Right lobe of liver (tissue), 6 donors: ENCODE data around the gene TNK1. TPM values are rescaled to one million over a fixed set of nuclear protein-coding genes. Genes with fewer than 3 reads are reported as not detected.
A peak's percentile ranks its signal among the peaks of the same experiment; 100 is the strongest.

Experiments used
- ATAC-seq, 4 donors: fragments of 200-7000 bp; cut with Tn5 transposase; one replicate each; pipeline ENCODE4 v1.9.1; 2020; ENCODE audit warnings: mild to moderate bottlenecking in 4 of 4, moderate library complexity in 4 of 4
- DNase-seq, 3 donors: peaks; one replicate each; pipeline ENCODE4 v3.0.0-alpha.2; 2020
- H3K27ac ChIP-seq, 3 donors: fragments of 200-600 bp; one replicate each; pipeline ENCODE4 v1.8.0; 2022
- H3K27me3 ChIP-seq, 2 donors: fragments of 200-600 bp; one replicate each; pipeline ENCODE4 v1.8.0; 2022
- H3K36me3 ChIP-seq, 4 donors: fragments of 200-600 bp; sonication (generic) in 1 of 4; one replicate each; pipeline versions ENCODE4 v1.5.1 to v1.8.0; 2017 to 2022; ENCODE audit warnings: control low read depth in 1 of 4
- H3K4me1 ChIP-seq, 4 donors: fragments of 200-600 bp; sonication (generic) in 1 of 4; one replicate each; pipeline versions ENCODE4 v1.5.1 to v1.8.0; 2017 to 2022; ENCODE audit warnings: control low read depth in 1 of 4
- H3K4me3 ChIP-seq, 3 donors: fragments of 200-600 bp; one replicate each; pipeline ENCODE4 v1.8.0; 2022
- H3K9me3 ChIP-seq, 4 donors: fragments of 200-600 bp; sonication (generic) in 1 of 4; one replicate each; pipeline versions ENCODE4 v1.5.1 to v1.8.0; 2017 to 2022; ENCODE audit warnings: control low read depth in 1 of 4
- POLR2A ChIP-seq: fragments of 450-650 bp; IDR thresholded peaks from one replicate; pipeline ENCODE4 v1.6.1; 2017; ENCODE audit warnings: antibody characterized with exemption, mild to moderate bottlenecking
- WGBS: methylation state at CpG from one replicate; pipeline ENCODE4 v1.1.6; 2018; ENCODE audit warnings: low coverage, low lambda C conversion rate; ENCODE audit not compliant: insufficient coverage; ENCODE audit errors: missing lambda C conversion rate; 5-methylcytosine and 5-hydroxymethylcytosine counted together
- intact Hi-C, 2 donors: fragments of 100-400 bp; cut with DNase I; formaldehyde crosslinking; loops; one replicate each; pipeline versions ENCODE4 v1.11.2 to v1.14.1; 2022
- total RNA-seq, 6 experiments: library from RNA; depleted of rRNA in 2 of 6; stranded (reverse); fragments of >200 nt in 2 of 6; fragmentation: NEBNext Ultra II Directional in 3 of 6; extraction: Animal tissue kit (Norgen Biotek cat#: 25700) in 3 of 6; gene quantifications; one replicate each; pipeline versions ENCODE4 v1.1.0 to v1.2.4, GENCODE V29; 2016 to 2023
- TF ChIP-seq, protein P1 (sequence below), 4 donors: fragments of 200-600 bp in 3 of 4; fragments of 450-650 bp in 1 of 4; IDR thresholded peaks; one replicate each; pipeline versions ENCODE4 v1.5.1 to v1.8.0; 2016 to 2022; ENCODE audit warnings: antibody characterized with exemption in 4 of 4, mild to moderate bottlenecking in 2 of 4
- donor health status: DM: no; HTN: yes; CAD: no.
- donor health status: DM: no; HTN: no; CAD: no.
- donor health status: DM: no; HTN: no; CAD: no.
- donor health status: DM: no; HTN: yes; CAD: no.
- donor health status: DM: no; HTN: yes; CAD: no.

TNK1 gene
- total RNA-seq, 6 experiments from 2014 or later, result 2.9 to 5.1 (median 4.0) TPM

- Histone ChIP-seq H3K9me3 (no peaks in the 10 kb centered on the region), H3K27ac (peak within 1 kb of the TSS; percentile 93 to 98 (median 97)), H3K4me1 (peaks cover 0 to 26% (median 7%) of the 10 kb centered on the region in 4 donors), H3K27me3 (no peaks in the 10 kb centered on the region), H3K4me3 (peak within 1 kb of the TSS; percentile 71 to 96 (median 86)), H3K36me3 (no peaks in the 10 kb centered on the region)
- TF ChIP-seq POLR2A, result peak; percentile 73
- TF ChIP-seq, protein P1, sequence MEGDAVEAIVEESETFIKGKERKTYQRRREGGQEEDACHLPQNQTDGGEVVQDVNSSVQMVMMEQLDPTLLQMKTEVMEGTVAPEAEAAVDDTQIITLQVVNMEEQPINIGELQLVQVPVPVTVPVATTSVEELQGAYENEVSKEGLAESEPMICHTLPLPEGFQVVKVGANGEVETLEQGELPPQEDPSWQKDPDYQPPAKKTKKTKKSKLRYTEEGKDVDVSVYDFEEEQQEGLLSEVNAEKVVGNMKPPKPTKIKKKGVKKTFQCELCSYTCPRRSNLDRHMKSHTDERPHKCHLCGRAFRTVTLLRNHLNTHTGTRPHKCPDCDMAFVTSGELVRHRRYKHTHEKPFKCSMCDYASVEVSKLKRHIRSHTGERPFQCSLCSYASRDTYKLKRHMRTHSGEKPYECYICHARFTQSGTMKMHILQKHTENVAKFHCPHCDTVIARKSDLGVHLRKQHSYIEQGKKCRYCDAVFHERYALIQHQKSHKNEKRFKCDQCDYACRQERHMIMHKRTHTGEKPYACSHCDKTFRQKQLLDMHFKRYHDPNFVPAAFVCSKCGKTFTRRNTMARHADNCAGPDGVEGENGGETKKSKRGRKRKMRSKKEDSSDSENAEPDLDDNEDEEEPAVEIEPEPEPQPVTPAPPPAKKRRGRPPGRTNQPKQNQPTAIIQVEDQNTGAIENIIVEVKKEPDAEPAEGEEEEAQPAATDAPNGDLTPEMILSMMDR (IDR thresholded peaks at IDR 0.05), result peak in 3 of 4 donors; percentile 31 to 35 (median 32)
- DNase-seq (peak; percentile 92 to 93 (median 92)), ATAC-seq (peak; percentile 70 to 84 (median 76))
- WGBS, result no CpG with 5 or more reads among the region's 91 CpGs
- intact Hi-C loops, result loop anchor here in 1 of 2 donors (10.0 kb wide), 1 partner anchor 163 kb away; no protein-coding TSS in a partner anchor
Observed at GRCh38 chr17:7351665-7352502, 29.0 kb upstream of the TNK1 start, which contains the start of gene KCTD11. Gene KCTD11 (plus strand): TSS chr17:7352162.

GRCh38 chr17:7352503-7352889, 28.4 kb upstream of the TNK1 start:
- Histone ChIP-seq H3K27me3 (no peaks in the 10 kb centered on the region), H3K4me3 (peak overlapping the region; percentile 71 to 96 (median 86)), H3K4me1 (peaks cover 0 to 26% (median 7%) of the 10 kb centered on the region in 4 donors), H3K27ac (peak overlapping the region; percentile 93 to 98 (median 97)), H3K36me3 (no peaks in the 10 kb centered on the region), H3K9me3 (no peaks in the 10 kb centered on the region)
- ATAC-seq (no peak), DNase-seq (no peak)
- TF ChIP-seq, protein P1 (IDR thresholded peaks at IDR 0.05), result peak in 1 of 4 donors; percentile 35
- TF ChIP-seq POLR2A, result no peak
- 40% methylated on average over 6 of the region's 10 CpGs for WGBS
- intact Hi-C loops, result loop anchor here in 1 of 2 donors (10.0 kb wide), 1 partner anchor 162 kb away; no protein-coding TSS in a partner anchor

DNA sequence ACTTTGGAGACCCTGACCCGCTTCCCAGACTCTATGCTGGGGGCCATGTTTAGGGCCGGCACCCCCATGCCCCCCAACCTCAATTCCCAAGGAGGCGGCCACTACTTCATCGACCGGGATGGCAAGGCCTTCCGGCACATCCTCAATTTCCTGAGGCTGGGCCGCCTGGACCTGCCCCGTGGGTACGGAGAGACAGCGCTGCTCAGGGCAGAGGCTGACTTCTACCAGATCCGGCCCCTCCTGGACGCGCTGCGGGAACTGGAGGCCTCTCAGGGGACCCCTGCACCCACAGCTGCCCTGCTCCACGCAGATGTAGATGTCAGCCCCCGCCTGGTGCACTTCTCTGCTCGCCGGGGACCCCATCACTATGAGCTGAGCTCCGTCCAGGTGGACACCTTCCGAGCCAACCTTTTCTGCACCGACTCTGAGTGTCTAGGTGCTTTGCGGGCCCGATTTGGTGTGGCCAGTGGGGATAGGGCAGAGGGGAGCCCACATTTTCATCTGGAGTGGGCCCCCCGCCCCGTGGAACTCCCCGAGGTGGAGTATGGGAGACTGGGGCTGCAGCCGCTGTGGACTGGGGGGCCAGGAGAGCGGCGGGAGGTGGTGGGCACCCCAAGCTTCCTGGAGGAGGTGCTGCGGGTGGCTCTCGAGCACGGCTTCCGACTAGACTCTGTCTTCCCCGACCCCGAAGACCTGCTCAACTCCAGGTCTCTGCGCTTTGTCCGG, 27.8 kb upstream of the TNK1 start:
- 70% methylated on average over 2 of the region's 37 CpGs for WGBS
- Histone ChIP-seq H3K4me1 (peaks cover 0 to 26% (median 7%) of the 10 kb centered on the region in 4 donors), H3K27ac (no peak overlapping the region)

More for the DNA sequence above, 27.8 kb upstream of the TNK1 start:
- ATAC-seq, result no peak
- intact Hi-C loops, result loop anchor here in 1 of 2 donors (10.0 kb wide), 1 partner anchor 162 kb away; no protein-coding TSS in a partner anchor
- DNase-seq, result no peak
- H3K4me3 ChIP-seq, result peak overlapping the region in 2 of 3 donors; percentile 71 to 96
- no peaks in the 10 kb centered on the region for H3K9me3 ChIP-seq
- no peaks in the 10 kb centered on the region for H3K36me3 ChIP-seq
- no peak for TF ChIP-seq POLR2A
- TF ChIP-seq, protein P1 (IDR thresholded peaks at IDR 0.05), result no peak
- no peaks in the 10 kb centered on the region for H3K27me3 ChIP-seq
